Activated CD4-positive, alpha-beta memory T cell treated with anti-CD3 and anti-CD28 coated beads, Interleukin-2, amount 10 ng/mL, durations not matched to agents 7 days and 5 days (primary cell): Measurements from ENCODE around the gene HMGN1. TPM values are rescaled to one million over a fixed set of nuclear protein-coding genes. Genes with fewer than 3 reads are reported as not detected.
A peak's percentile ranks its signal among the peaks of the same experiment; 100 is the strongest.

ENCODE experiments used
- CTCF ChIA-PET: fragments of 350-600 bp; sonication (Branson Sonifier 250); formaldehyde crosslinking; loops from one replicate; lab custom pipeline; 2021; ENCODE audit warnings: antibody characterized with exemption, inconsistent platforms; lab: Charles Lee
- POLR2A ChIA-PET: fragments of 350-600 bp; sonication (Branson Sonifier 250); formaldehyde crosslinking; loops from one replicate; lab custom pipeline; 2021; ENCODE audit warnings: antibody characterized with exemption; lab: Charles Lee
- DNase-seq: peaks from one replicate; pipeline ENCODE4 v3.0.0-alpha.2; 2020
- H3K27ac Mint-ChIP-seq: one replicate; pipeline ENCODE4 v1.8.0; 2021; ENCODE audit warnings: mild to moderate bottlenecking, mixed read lengths
- H3K27me3 Mint-ChIP-seq: one replicate; pipeline ENCODE4 v1.8.0; 2021; ENCODE audit warnings: mixed read lengths
- H3K36me3 Mint-ChIP-seq: one replicate; pipeline ENCODE4 v1.8.0; 2021; ENCODE audit warnings: low read depth, mixed read lengths
- H3K4me1 Mint-ChIP-seq: one replicate; pipeline ENCODE4 v1.8.0; 2021; ENCODE audit warnings: mixed read lengths
- H3K4me3 Mint-ChIP-seq: one replicate; pipeline ENCODE4 v1.8.0; 2021; ENCODE audit warnings: mild to moderate bottlenecking, mixed read lengths
- H3K9me3 Mint-ChIP-seq: one replicate; pipeline ENCODE4 v1.8.0; 2021; ENCODE audit warnings: mixed read lengths
- total RNA-seq, 2 experiments: library from RNA; stranded (reverse); gene quantifications; one replicate each; pipeline ENCODE4 v1.2.3, GENCODE V29; 2021

Gene HMGN1
- total RNA-seq, 2 experiments from 2014 or later: 327 to 340 TPM

- no peak overlapping the region for H3K27ac Mint-ChIP-seq
- H3K27me3 Mint-ChIP-seq: peaks cover 3% of the 10 kb centered on the region
- no peak overlapping the region for H3K4me3 Mint-ChIP-seq
- ChIA-PET POLR2A (interaction anchor here (1.0 kb wide), 1 partner anchor 14 kb away, joined by 3 read pairs; no protein-coding TSS in a partner anchor), CTCF (no interaction called here)
- no peak for DNase-seq
- no peaks in the 10 kb centered on the region for H3K4me1 Mint-ChIP-seq
- no peaks in the 10 kb centered on the region for H3K9me3 Mint-ChIP-seq
- H3K36me3 Mint-ChIP-seq: no peaks in the 10 kb centered on the region
These were observed 15.0 kb upstream of the HMGN1 start for GRCh38 chr21:39363607-39364555.

- ChIA-PET POLR2A (interaction anchor here (1.0 kb wide), 1 partner anchor 13 kb away, joined by 3 read pairs; no protein-coding TSS in a partner anchor), CTCF (no interaction called here)
These were observed 13.8 kb upstream of the HMGN1 start for GRCh38 chr21:39362733-39363132.

DNA sequence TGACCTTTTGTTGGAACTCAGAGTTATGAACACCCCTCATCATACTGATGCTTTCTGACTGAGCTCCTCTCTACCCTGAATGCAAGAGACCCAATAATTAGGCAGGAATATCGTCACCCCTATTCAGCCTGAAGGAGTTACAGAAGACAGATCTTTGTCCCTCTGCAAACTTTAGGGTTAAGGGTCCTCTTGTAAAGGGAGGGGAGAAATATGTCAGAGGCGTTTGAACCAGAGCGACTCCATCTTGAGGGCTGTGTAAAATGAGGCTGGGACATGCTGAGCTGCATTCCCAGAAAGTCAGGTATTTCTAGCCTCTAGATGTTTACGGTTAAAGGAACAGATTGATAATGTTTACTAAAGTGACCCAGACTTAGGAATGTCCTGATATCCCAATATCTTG is 10.5 kb upstream of the HMGN1 start:
- ChIA-PET CTCF (no interaction called here), POLR2A (interaction anchor here (1.4 kb wide), 1 partner anchor 11 kb away, joined by 4 read pairs; no protein-coding TSS in a partner anchor)
- no peaks in the 10 kb centered on the region for H3K9me3 Mint-ChIP-seq
- H3K4me1 Mint-ChIP-seq: no peaks in the 10 kb centered on the region
- no peak overlapping the region for H3K4me3 Mint-ChIP-seq
- H3K27me3 Mint-ChIP-seq: peaks cover 14% of the 10 kb centered on the region
- no peaks in the 10 kb centered on the region for H3K36me3 Mint-ChIP-seq
- no peak for DNase-seq
- H3K27ac Mint-ChIP-seq: no peak overlapping the region

More at GRCh38 chr21:39362733-39363132, 13.8 kb upstream of the HMGN1 start:
- Mint-ChIP-seq H3K27me3 (peaks cover 3% of the 10 kb centered on the region), H3K36me3 (no peaks in the 10 kb centered on the region), H3K27ac (no peak overlapping the region), H3K4me3 (no peak overlapping the region), H3K4me1 (no peaks in the 10 kb centered on the region), H3K9me3 (no peaks in the 10 kb centered on the region)
- DNase-seq: no peak

- H3K9me3 Mint-ChIP-seq: no peaks in the 10 kb centered on the region
These were observed 4.4 kb upstream of the HMGN1 start for GRCh38 chr21:39353295-39353694.

GRCh38 chr21:39350094-39351005 is 1.5 kb upstream of the HMGN1 start:
- H3K27me3 Mint-ChIP-seq: peaks cover 12% of the 10 kb centered on the region
- peak overlapping the region; percentile 99 for H3K27ac Mint-ChIP-seq
- CTCF ChIA-PET: interaction anchor here (1.1 to 2.4 kb wide), 5 partner anchors 23 to 91 kb away, joined by 3 to 7 read pairs (median 6); no protein-coding TSS in a partner anchor
- H3K4me3 Mint-ChIP-seq: peak overlapping the region; percentile 98
- POLR2A ChIA-PET: interaction anchor here (0.6 to 7.0 kb wide), 10 partner anchors 12 to 492 kb away, joined by 3 to 197 read pairs (median 9); partner anchors contain the start of genes BRWD1 and PSMG1
- peaks cover 27% of the 10 kb centered on the region for H3K36me3 Mint-ChIP-seq
- DNase-seq: no peak
- peaks cover 32% of the 10 kb centered on the region for H3K4me1 Mint-ChIP-seq
- no peaks in the 10 kb centered on the region for H3K9me3 Mint-ChIP-seq

More at GRCh38 chr21:39353295-39353694, 4.4 kb upstream of the HMGN1 start:
- peaks cover 16% of the 10 kb centered on the region for H3K27me3 Mint-ChIP-seq
- peaks cover 11% of the 10 kb centered on the region for H3K4me1 Mint-ChIP-seq
- no peak overlapping the region for H3K27ac Mint-ChIP-seq
- H3K36me3 Mint-ChIP-seq: no peaks in the 10 kb centered on the region
- DNase-seq: no peak
- H3K4me3 Mint-ChIP-seq: no peak overlapping the region
- ChIA-PET CTCF (no interaction called here), POLR2A (no interaction called here)

DNA sequence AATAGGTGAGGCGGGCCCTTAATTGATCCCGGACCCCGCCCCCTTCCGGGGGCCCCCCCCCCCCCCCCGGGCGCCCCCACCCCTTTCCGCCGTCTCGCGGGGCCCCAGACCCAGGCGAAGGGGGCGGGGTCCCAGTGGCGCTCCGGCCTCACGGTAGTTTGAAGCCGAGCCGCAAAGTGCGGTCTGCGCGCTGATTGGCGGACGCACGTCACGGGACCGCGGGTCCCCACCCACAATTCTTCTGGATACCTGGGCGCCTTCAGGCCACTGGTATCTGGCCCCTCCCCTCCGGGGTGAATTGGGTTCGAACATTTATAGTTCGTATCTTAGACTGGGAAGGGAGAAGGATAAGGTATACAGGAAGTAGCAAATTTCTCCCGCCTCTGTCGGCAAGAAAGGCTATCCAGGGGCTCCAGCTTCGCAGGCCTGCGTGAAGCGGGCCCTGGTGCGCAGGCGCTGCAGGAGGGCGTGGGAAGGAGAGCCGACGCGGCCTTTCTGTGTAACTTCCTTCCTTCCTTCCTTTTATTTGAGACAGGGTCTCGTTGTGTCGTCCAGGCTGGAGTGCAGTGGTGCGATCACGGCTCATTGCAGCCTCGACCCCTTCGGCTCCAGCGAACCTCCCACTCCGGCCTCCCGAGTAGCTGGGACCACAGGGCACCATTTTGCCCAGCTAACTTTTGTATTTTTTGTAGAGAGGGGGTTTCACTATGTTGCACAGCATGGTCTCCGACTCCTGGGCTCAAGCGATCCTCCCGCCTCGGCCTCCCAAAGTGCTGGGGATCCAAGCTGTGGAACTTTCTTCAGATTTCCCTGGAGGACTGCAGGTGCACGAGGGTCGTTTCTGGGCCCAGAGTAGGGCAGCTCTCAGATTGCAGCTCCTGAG is 564 bp upstream of the HMGN1 start:
- no peaks in the 10 kb centered on the region for H3K9me3 Mint-ChIP-seq
- H3K27ac Mint-ChIP-seq: peak overlapping the region; percentile 99
- peaks cover 6% of the 10 kb centered on the region for H3K27me3 Mint-ChIP-seq
- POLR2A ChIA-PET: interaction anchor here (0.6 to 7.0 kb wide), 15 partner anchors 11 to 491 kb away, joined by 3 to 197 read pairs (median 3); partner anchors contain the start of genes BRWD1 and PSMG1
- CTCF ChIA-PET: interaction anchor here (1.1 to 2.6 kb wide), 7 partner anchors 24 to 166 kb away, joined by 3 to 7 read pairs (median 6); partner anchors contain the start of genes BRWD1 and PSMG1
- H3K4me1 Mint-ChIP-seq: peaks cover 37% of the 10 kb centered on the region
- peaks cover 35% of the 10 kb centered on the region for H3K36me3 Mint-ChIP-seq
- H3K4me3 Mint-ChIP-seq: peak overlapping the region; percentile 98
- DNase-seq: peak; percentile 98

DNA sequence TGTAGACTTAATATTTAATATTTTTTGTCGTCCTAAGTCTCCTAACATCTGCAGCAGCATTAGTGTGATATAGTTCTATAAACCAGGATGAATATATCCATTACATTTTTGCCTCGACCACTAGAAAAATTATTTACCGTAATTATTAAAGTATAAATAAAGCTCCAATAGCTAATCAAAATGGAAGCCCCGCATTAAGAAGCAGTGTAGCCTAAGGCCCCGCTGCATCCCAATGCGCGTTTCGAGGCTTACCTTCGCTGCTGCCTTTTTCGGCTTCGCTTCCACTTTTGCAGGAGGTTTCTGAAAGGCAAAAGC is 891 bp downstream of the HMGN1 start:
- H3K27me3 Mint-ChIP-seq: peaks cover 2% of the 10 kb centered on the region
- peaks cover 43% of the 10 kb centered on the region for H3K4me1 Mint-ChIP-seq
- no peaks in the 10 kb centered on the region for H3K9me3 Mint-ChIP-seq
- H3K36me3 Mint-ChIP-seq: peaks cover 46% of the 10 kb centered on the region
- peak overlapping the region; percentile 76 for H3K4me3 Mint-ChIP-seq
- H3K27ac Mint-ChIP-seq: peak overlapping the region; percentile 94
- no peak for DNase-seq
- POLR2A ChIA-PET: interaction anchor here (0.7 to 7.0 kb wide), 25 partner anchors 9 to 540 kb away, joined by 3 to 197 read pairs (median 4); partner anchors contain the start of genes BRWD1, LCA5L and PSMG1
- CTCF ChIA-PET: interaction anchor here (0.8 to 4.9 kb wide), 7 partner anchors 9 to 165 kb away, joined by 3 to 20 read pairs (median 4); partner anchors contain the start of gene PSMG1

GRCh38 chr21:39347537-39347936 is 1.4 kb downstream of the HMGN1 start:
- ChIA-PET POLR2A (interaction anchor here (1.0 to 7.0 kb wide), 15 partner anchors 9 to 540 kb away, joined by 4 to 197 read pairs (median 4); partner anchors contain the start of genes BRWD1, LCA5L and PSMG1), CTCF (interaction anchor here (0.6 to 4.9 kb wide), 7 partner anchors 9 to 164 kb away, joined by 3 to 20 read pairs (median 4); partner anchors contain the start of gene PSMG1)
- no peak for DNase-seq
- H3K27ac Mint-ChIP-seq: peak overlapping the region; percentile 94
- peaks cover 2% of the 10 kb centered on the region for H3K27me3 Mint-ChIP-seq
- peaks cover 43% of the 10 kb centered on the region for H3K4me1 Mint-ChIP-seq
- peaks cover 50% of the 10 kb centered on the region for H3K36me3 Mint-ChIP-seq
- peak overlapping the region; percentile 76 for H3K4me3 Mint-ChIP-seq
- no peaks in the 10 kb centered on the region for H3K9me3 Mint-ChIP-seq

GRCh38 chr21:39346671-39347331 is 2.1 kb downstream of the HMGN1 start:
- H3K27me3 Mint-ChIP-seq: peaks cover 2% of the 10 kb centered on the region
- DNase-seq: no peak
- H3K27ac Mint-ChIP-seq: peak overlapping the region; percentile 58
- ChIA-PET POLR2A (interaction anchor here (1.3 to 7.0 kb wide), 7 partner anchors 8 to 163 kb away, joined by 4 to 197 read pairs (median 43); partner anchors contain the start of genes BRWD1 and PSMG1), CTCF (interaction anchor here (0.6 to 4.9 kb wide), 6 partner anchors 8 to 163 kb away, joined by 3 to 20 read pairs (median 4); partner anchors contain the start of gene PSMG1)
- H3K36me3 Mint-ChIP-seq: peaks cover 57% of the 10 kb centered on the region
- peaks cover 43% of the 10 kb centered on the region for H3K4me1 Mint-ChIP-seq
- H3K9me3 Mint-ChIP-seq: no peaks in the 10 kb centered on the region
- peak overlapping the region; percentile 71 for H3K4me3 Mint-ChIP-seq

DNA sequence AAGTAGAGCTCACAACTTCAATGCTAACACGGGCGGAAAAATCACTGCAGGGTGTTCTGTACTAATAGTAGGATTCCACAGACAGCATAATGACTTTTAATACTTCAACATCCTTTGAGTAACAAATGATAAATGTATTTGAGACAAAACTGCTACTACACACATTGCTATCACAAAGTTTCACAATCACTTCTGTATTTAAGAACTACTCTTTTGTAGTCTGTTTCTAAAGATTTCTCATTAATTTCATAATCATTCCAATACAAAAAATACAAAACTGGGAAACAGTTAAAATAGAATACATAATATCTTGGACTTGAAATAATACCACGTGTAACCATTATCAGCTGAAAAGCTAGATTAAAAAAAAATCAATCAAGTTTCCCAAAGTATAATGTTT is 2.7 kb downstream of the HMGN1 start:
- DNase-seq: no peak
- ChIA-PET CTCF (interaction anchor here (4.9 kb wide), 1 partner anchor 41 kb away, joined by 20 read pairs; no protein-coding TSS in a partner anchor), POLR2A (interaction anchor here (0.9 to 7.0 kb wide), 4 partner anchors 27 to 162 kb away, joined by 3 to 197 read pairs (median 46); partner anchors contain the start of genes BRWD1 and PSMG1)
- H3K4me1 Mint-ChIP-seq: peaks cover 43% of the 10 kb centered on the region
- H3K27me3 Mint-ChIP-seq: peaks cover under 1% of the 10 kb centered on the region
- peak overlapping the region; percentile 71 for H3K4me3 Mint-ChIP-seq
- no peaks in the 10 kb centered on the region for H3K9me3 Mint-ChIP-seq
- peaks cover 62% of the 10 kb centered on the region for H3K36me3 Mint-ChIP-seq
- peak overlapping the region; percentile 2 for H3K27ac Mint-ChIP-seq
